Heart left ventricle (tissue), 16 donors: ENCODE data around the gene NDUFA9. TPM values are rescaled to one million over a fixed set of nuclear protein-coding genes. Genes with fewer than 3 reads are reported as not detected.
A peak's percentile ranks its signal among the peaks of the same experiment; 100 is the strongest.

Experiments
- ATAC-seq, 4 donors: fragments of 200-7000 bp; cut with Tn5 transposase; one replicate each; pipeline ENCODE4 v1.9.1; 2020 to 2022; ENCODE audit warnings: moderate library complexity in 4 of 4, mild to moderate bottlenecking in 3 of 4, moderate number of reproducible peaks in 1 of 4
- DNase-seq, 5 donors: peaks; one replicate each; pipeline ENCODE4 v3.0.0-alpha.2; 2020
- H3K27ac ChIP-seq, 12 donors: fragments of 200-600 bp; sonication (generic) in 4 of 12; one replicate each; pipeline versions ENCODE4 v1.5.0 to v1.8.0; 2016 to 2022; ENCODE audit warnings: mild to moderate bottlenecking in 2 of 12
- H3K27me3 ChIP-seq, 9 donors: fragments of 200-600 bp; sonication (generic) in 2 of 9; one replicate each; pipeline versions ENCODE4 v1.5.1 to v1.8.0; 2016 to 2022; ENCODE audit warnings: mild to moderate bottlenecking in 3 of 9
- H3K36me3 ChIP-seq, 9 donors: fragments of 200-600 bp; sonication (generic) in 2 of 9; one replicate each; pipeline versions ENCODE4 v1.5.0 to v1.8.0; 2018 to 2022; ENCODE audit warnings: mild to moderate bottlenecking in 2 of 9
- H3K4me1 ChIP-seq, 12 donors: fragments of 200-600 bp; sonication (generic) in 4 of 12; one replicate each; pipeline versions ENCODE4 v1.5.0 to v1.8.0; 2016 to 2022; ENCODE audit warnings: mild to moderate bottlenecking in 3 of 12
- H3K4me3 ChIP-seq, 12 donors: fragments of 200-600 bp; sonication (generic) in 4 of 12; one replicate each; pipeline versions ENCODE4 v1.5.0 to v1.8.0; 2017 to 2022; ENCODE audit warnings: mild to moderate bottlenecking in 9 of 12, moderate library complexity in 4 of 12
- H3K9me3 ChIP-seq, 12 donors: fragments of 200-600 bp; sonication (generic) in 4 of 12; one replicate each; pipeline versions ENCODE4 v1.5.0 to v1.8.0; 2016 to 2022; ENCODE audit warnings: mild to moderate bottlenecking in 1 of 12
- CTCF ChIP-seq, 12 donors: fragments of 200-600 bp; sonication (generic) in 4 of 12; IDR thresholded peaks; one replicate each; pipeline versions ENCODE4 v1.5.0 to v1.8.0; 2018 to 2022; ENCODE audit warnings: antibody characterized with exemption in 12 of 12, mild to moderate bottlenecking in 5 of 12
- POLR2A ChIP-seq, 2 donors: fragments of 450-650 bp; IDR thresholded peaks; one replicate each; pipeline ENCODE4 v1.6.1; 2017; ENCODE audit warnings: antibody characterized with exemption in 2 of 2, mild to moderate bottlenecking in 2 of 2, moderate library complexity in 2 of 2
- WGBS, 4 donors: extraction: QIAGEN DNeasy Blood & Tissue Kit in 2 of 4; methylation state at CpG; one replicate each; pipeline versions ENCODE4 v1.1.5 to v1.1.7; 2013 to 2018; 5-methylcytosine and 5-hydroxymethylcytosine counted together
- intact Hi-C, 10 donors: fragments of 100-400 bp; cut with DNase I; formaldehyde crosslinking; loops; one replicate each; pipeline versions ENCODE4 v1.11.1 to v1.14.2; 2022
- long read RNA-seq, 3 donors: library from polyadenylated mRNA; unstranded; transcript quantifications; one replicate each; pipeline ENCODE4 v2.0.0, GENCODE V29; 2020 to 2021
- polyA plus RNA-seq, 2 donors: library from polyadenylated mRNA; stranded (reverse); fragments of 200-250 nt; gene quantifications; one replicate each; pipeline ENCODE4 v1.2.3, GENCODE V29; 2013
- total RNA-seq, 9 donors: library from RNA; depleted of rRNA in 2 of 9; stranded (reverse); fragments of >200 nt in 2 of 9; fragmentation: NEBNext Ultra II Directional in 3 of 9; extraction: Animal tissue kit (Norgen Biotek cat#: 25700) in 3 of 9; gene quantifications; one replicate each; pipeline versions ENCODE4 v1.1.0 to v1.2.4, GENCODE V29; 2016 to 2023
- donor health status: ischemic (EF 13 %, LVEDD 7.1; RV severe dilation, severe dysfunction).
- donor health status: healthy with polysubstance abuse.
- donor health status: DM: no; HTN: yes; CAD: no.
- donor health status: DM: no; HTN: no; CAD: no.
- donor health status: ischemic (EF 25% LVEDD 6.9; RV normal size, moderate dysfunction).
- donor health status: ischemic (EF 25% LVEDD 5.7; RV mildly dilated, moderate dysfunction).
- donor health status: healthy.
- donor health status: DM: yes; HTN: yes; CAD: no.
- donor health status: ischemic (EF 35%, LVEDD 5.7; RV mildly dilated, moderate dysfunction).
- donor health status: nonischemic (EF 11% LVEDD 7.7; RV severe dilation, severe dysfunction).
- donor health status: DM: yes; HTN: yes; CAD: no.
- donor health status: PGD.
- donor health status: ischemic (EF 29% LVEDD 5.4; RV normal size, mild dysfunction).
- donor health status: nonischemic (EF 23%, LVEDD 6.1; RV moderate dilation, normal function).

The NDUFA9 gene
- total RNA-seq (100 to 1,000 TPM in 8 of 9 donors, 10 to 100 TPM in 1; 59.2 to 333 (median 270) TPM), polyA plus RNA-seq (100 to 1,000 TPM; 155 to 200 TPM)
- long read RNA-seq, donor 1, full-length matches to known transcripts, result 340 of 358 reads
- long read RNA-seq, donor 1, partial matches to known transcripts, result 12 of 358 reads
- long read RNA-seq, donor 1, other reads (novel, unspliced or antisense), result 6 of 358 reads
- long read RNA-seq, donor 2, full-length matches to known transcripts, result 1,000 of 1,035 reads
- long read RNA-seq, donor 2, partial matches to known transcripts, result 19 of 1,035 reads
- long read RNA-seq, donor 2, other reads (novel, unspliced or antisense), result 16 of 1,035 reads
- long read RNA-seq, donor 3, full-length matches to known transcripts, result 168 of 173 reads
- long read RNA-seq, donor 3, partial matches to known transcripts, result 2 of 173 reads
- long read RNA-seq, donor 3, other reads (novel, unspliced or antisense), result 3 of 173 reads

- TF ChIP-seq CTCF (IDR thresholded peaks at IDR 0.05) (no peak), POLR2A (IDR thresholded peaks at IDR 0.05) (peak in 1 of 2 donors; percentile 42)
- H3K4me1 ChIP-seq, result peaks cover 8 to 46% (median 36%) of the 10 kb centered on the region in 12 donors
- H3K36me3 ChIP-seq, result peaks cover 0 to 3% (median 0%) of the 10 kb centered on the region in 9 donors
- no peaks in the 10 kb centered on the region for H3K27me3 ChIP-seq
- intact Hi-C loops, result loop anchor here in 1 of 10 donors (2.0 to 5.0 kb wide), 2 partner anchors 41 to 110 kb away; partner anchors contain the start of gene RAD51AP1
- H3K9me3 ChIP-seq, result no peaks in the 10 kb centered on the region
- peak within 1 kb of the TSS; percentile 47 to 96 (median 76) for H3K4me3 ChIP-seq
- peak; percentile 95 to 99 (median 98) for ATAC-seq
- peak; percentile 83 to 88 (median 86) for DNase-seq
- 0 to 1% (median 0%) methylated on average over 39 of the region's 39 CpGs for WGBS, 4 donors
- peak within 1 kb of the TSS; percentile 81 to 90 (median 86) for H3K27ac ChIP-seq
Measured at GRCh38 chr12:4648501-4649357, at the start of gene NDUFA9, which contains the start of gene AKAP3. Gene NDUFA9 (plus strand): TSS chr12:4649114. CDS start chr12:4649127, 13 bp downstream. Gene AKAP3 (minus strand): TSS chr12:4649051. CDS start chr12:4638196, 10,855 bp downstream.

- Histone ChIP-seq H3K27ac (no peak overlapping the region), H3K9me3 (no peaks in the 10 kb centered on the region), H3K36me3 (no peaks in the 10 kb centered on the region), H3K27me3 (no peaks in the 10 kb centered on the region), H3K4me3 (no peak overlapping the region), H3K4me1 (peaks cover 0 to 27% (median 10%) of the 10 kb centered on the region in 12 donors)
- ATAC-seq (no peak), DNase-seq (no peak)
- TF ChIP-seq POLR2A (IDR thresholded peaks at IDR 0.05) (no peak), CTCF (IDR thresholded peaks at IDR 0.05) (no peak)
- intact Hi-C loops, result loop anchor here in 3 of 10 donors (10.0 kb wide), 1 partner anchor 151 kb away; no protein-coding TSS in a partner anchor
- WGBS, 4 donors, result 68 to 75% (median 71%) methylated on average over 7 of the region's 7 CpGs
Measured at GRCh38 chr12:4603421-4603820, 45.5 kb upstream of the NDUFA9 start.

- Histone ChIP-seq H3K9me3 (no peaks in the 10 kb centered on the region), H3K27me3 (no peaks in the 10 kb centered on the region), H3K4me1 (peaks cover 0 to 27% (median 10%) of the 10 kb centered on the region in 12 donors), H3K27ac (no peak overlapping the region), H3K4me3 (no peak overlapping the region), H3K36me3 (no peaks in the 10 kb centered on the region)
- 11 to 24% (median 16%) methylated on average over 1 of the region's 1 CpG for WGBS, 4 donors
- TF ChIP-seq CTCF (IDR thresholded peaks at IDR 0.05) (no peak), POLR2A (IDR thresholded peaks at IDR 0.05) (no peak)
- ATAC-seq, result no peak
- DNase-seq, result no peak
- intact Hi-C loops, result loop anchor here in 4 of 10 donors (2.0 to 10.0 kb wide), 4 partner anchors 41 to 155 kb away; partner anchors contain the start of genes DYRK4 (in 1 of the 4) and RAD51AP1 (in 1 of the 4)
Measured at GRCh38 chr12:4603946-4604345, 45.0 kb upstream of the NDUFA9 start.
